NCI-H1092 (cell line): ENCODE data around the gene CD48.

Experiments
- DNase-seq: peaks from one replicate; lab custom pipeline; 2025; lab: John Stamatoyannopoulos, UW

The CD48 gene, protein sequence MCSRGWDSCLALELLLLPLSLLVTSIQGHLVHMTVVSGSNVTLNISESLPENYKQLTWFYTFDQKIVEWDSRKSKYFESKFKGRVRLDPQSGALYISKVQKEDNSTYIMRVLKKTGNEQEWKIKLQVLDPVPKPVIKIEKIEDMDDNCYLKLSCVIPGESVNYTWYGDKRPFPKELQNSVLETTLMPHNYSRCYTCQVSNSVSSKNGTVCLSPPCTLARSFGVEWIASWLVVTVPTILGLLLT

DNA sequence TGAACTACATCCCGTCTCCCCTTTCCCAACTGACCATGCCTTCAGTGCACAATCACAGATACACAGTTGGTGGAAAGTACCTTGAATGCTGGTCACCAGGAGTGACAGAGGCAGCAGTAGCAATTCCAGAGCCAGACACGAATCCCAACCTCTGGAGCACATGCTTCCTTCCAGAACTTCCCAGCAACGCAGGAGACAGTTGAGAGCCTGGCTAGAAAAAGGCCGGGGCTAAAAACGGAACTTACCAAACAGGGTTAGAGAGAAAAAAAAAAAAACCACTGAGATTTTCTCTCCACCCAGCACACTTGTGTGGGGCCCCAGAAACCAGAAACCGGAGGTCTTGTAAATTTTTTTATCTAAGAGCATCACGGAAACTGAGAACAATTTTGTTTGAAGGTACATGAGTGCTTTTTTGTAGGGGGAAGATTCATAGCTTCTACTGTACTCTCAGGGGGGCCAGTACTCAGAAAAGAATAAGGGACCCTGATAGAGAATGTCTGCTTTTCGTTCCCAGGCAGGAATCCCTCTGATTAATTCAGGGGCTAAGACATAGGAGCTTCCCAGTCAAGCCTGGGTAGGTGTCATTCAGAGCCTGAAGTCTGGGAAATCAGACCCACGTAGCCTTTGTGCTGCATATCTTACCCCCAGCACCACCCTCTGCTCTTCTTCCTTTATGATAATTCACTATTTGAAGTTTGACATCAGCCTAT lies at the start of gene CD48:
CD48 (minus strand) TSS at position 221 of the 710 bp plus-strand sequence; CDS start at position 162, 59 bp downstream.
- no peak for DNase-seq

DNA sequence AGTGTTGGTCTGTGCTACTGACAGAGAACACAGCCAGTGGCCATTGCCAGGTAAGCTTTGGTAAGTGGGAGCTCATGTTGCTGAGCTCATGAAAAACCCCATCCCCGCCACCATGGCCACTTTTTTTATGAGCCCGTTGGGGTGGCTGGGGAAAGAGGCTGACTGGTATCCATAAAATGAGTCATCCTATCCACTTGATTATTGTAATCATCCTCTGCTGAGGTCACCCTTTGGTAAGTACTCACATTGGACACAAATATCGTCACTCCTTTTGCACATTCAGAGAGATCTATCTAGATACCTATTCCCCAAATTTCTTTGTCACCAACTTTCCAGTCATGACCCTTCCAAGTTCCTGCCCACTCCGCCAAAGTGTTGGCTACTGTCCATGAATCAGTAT lies 49.4 kb upstream of the CD48 start:
- no peak for DNase-seq

DNA sequence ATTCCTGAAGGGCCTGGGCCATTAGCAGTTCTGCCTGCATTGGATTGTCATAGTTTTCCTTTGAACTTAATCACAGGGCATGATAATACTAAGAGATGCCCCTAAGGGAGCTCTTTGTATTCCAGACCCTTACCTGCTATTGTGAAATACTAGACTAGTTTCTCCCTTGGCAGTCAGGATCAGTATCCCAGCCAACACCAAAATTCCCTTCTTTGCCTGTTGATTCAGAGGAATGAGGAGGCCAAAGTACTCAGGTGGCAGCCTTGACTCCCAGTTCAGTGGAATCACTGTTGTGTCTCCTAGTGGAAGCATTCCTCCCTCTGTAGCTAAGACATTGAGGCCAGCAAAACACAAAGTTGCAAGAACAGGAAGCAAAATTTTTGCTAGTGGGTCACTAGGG lies 48.1 kb upstream of the CD48 start:
- no peak for DNase-seq

DNA sequence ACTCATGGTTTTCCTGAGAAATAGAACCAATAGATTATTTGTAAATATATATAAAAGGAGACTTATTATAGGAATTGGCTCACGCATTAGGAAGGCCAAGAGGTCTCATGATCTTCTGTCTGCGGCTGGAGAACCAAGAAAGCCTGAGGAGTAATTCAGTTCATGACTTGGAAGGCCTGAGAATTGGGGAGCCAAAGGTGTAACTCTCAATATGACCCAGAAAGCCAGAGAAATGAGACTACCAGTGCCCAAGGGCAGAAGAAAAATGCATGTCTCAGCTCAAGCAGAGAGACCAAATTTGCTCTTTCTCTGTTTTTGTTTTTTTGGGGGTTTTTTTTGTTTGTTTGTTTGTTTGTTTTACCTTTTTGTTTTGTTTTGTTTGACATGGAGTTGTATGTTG lies 46.9 kb upstream of the CD48 start:
- no peak for DNase-seq

DNA sequence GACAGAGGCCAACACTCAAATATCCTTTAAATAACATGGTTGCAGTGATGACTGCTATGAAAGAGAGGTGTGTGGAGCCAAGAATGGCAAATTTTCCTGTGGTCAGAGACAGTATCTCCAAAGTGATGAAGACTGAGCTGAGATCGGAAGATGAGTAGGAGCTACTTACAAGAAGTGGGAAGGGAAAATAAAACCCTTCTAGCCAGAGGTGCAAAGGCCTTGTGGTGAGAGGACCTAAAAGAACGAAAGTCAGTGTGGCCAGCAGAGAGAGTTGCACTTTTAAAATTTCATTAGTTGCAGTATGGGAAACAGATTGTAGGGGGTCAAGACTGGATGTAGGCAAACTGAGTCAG lies 45.2 kb upstream of the CD48 start:
- no peak for DNase-seq

DNA sequence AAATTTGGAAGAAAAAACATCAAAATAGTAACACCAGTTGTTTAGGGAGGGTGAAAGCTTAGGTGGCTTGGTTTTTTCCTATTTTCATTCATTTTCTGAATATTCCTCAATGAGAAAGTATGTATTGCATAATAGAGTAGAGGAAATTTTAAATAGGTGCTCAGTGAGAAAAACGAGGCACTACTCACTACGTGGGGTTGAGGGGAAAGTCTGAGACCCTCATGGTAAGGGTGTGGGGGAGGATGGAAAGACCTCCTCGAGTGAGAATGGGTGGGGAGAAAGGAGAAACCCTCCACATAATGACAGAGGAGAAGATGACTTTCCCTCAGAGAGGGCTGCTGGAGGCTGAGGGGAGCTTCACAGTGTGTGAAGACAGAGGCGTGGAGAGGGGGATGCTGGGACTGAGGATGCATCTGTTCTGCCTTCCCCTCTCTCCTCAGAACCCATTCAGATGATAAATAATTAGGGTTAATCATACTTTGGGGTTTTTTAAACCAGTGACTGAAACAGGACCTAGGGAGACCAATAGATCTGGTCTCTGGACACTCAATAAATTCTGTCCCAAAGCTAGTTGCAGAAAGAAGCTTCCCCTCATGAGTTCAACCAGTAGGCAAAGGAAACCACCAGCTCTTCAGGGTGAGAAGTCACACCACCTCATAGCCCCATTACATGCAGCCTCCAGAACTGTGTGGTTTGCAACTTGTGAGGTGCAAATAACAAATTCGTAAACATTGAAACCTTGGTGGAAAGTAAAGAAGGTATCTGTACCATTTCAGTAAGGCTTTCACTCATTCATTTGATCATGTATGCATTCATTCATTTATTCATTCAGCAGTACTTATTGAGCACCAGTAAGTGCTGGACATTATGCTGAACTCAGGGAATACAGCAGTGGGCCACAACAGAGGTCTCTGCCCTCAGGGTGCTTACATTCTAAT lies 44.6 kb upstream of the CD48 start:
- DNase-seq = no peak

DNA sequence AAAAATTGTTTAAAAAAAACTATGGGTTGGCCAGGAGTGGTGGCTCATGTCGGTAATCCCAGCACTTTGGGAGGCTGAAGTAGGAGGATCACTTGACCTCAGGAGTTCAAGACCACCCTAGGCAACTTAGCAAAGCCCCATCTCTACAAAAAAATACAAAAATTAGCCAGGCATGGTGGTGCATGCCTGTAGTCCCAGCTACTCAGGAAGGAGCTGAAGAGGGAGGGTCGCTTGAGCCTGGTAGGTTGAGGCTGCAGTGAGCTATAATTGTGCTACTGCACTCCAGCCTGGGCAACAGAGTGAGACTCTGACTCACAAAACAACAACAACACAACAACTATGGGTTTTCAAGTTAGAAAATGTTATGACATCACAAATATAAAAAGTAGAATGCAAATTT lies 43.8 kb upstream of the CD48 start:
- DNase-seq = no peak

DNA sequence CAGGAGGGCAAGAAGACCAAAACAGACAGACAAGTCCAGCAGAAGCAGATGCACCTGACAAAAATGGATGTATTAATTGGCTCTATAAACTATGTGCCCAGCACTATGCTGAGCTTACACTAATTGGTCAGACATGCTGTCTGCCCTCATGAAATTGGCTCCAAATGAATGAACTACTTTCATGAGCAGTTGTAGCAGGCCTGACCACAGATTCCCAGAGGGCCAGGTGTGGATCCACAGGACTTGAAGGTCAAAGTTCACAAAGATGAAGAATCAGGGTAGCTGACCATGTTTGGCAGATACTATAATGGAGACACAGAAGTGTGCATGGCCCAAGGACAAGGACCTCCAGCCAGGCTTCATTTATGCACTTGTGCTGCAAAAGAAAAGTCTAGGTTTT lies 42.0 kb upstream of the CD48 start:
- no peak for DNase-seq

DNA sequence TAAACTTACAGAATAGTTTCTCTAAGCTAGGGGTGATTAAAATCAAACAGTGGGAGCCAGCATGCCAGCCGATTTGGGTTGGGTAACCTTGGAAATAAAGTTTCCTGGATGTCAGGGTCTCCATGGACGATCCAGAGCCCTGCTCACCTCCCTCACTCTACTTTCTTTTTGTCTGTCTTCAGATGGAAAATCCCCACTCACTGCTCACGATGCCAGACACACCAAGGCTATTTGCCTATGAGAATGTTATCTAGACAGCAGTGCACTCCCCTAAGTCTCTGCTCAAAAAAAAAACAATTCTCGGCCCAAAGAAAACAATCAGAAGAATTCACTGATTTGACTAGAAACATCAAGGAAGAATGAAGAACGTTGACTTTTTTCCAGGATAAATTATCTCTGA lies 41.3 kb upstream of the CD48 start:
- no peak for DNase-seq

DNA sequence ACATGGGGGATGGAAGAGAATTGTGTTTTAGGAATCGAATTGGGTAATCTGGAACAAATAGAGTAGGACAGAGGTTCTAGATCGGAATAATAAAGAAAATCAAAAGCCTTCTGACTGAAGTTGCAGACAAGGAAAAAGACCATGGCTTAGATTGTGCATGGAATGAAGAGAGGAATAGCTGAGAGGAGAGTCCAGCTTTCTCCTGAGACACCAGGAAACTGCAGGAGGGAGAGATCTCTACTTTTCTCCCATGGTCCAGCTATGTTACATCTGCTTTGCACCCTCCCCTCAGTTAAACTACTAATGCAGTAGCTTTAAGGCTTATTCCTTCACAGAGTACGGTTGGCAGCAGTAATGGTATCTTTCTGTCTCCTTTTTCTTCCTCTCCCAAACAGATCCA lies 40.8 kb upstream of the CD48 start:
- DNase-seq = no peak

DNA sequence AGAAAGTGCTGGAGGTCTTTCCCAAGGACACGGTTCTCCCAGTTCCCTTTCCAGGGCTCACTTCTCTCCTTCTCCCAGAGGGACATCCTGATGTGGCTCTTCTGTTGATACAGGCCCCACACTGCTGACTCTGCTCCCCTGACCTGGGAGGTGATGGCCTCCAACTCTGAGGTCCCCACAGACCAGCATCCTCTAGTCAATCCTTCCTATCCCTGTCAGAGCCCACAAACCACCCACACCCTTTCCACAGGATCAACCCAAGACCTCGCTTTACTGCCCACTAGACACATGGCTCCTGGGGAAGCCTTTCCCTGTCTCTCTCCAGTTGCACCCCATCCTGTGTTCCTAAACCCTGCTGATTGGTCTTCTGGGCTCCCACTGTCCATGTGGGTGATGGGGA lies 39.0 kb upstream of the CD48 start:
- DNase-seq = no peak

DNA sequence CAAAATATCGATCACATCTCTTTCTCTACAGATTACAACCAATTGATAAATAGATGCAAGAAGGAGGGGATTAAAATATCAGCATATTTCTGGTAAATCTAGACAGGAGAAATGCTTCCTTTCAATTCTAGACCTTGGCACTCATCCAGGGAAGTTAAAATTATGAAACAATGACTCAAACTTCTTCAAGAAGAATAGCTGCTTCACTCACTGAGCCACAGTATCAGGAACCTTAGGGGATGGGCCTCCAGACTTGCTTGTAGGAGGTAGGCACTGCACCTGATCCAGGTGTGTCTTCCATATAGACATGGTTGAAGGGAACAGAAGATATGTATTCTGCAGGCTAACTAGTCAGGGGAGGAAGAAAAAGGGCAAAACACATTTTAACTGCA lies 37.3 kb upstream of the CD48 start:
- DNase-seq = no peak

DNA sequence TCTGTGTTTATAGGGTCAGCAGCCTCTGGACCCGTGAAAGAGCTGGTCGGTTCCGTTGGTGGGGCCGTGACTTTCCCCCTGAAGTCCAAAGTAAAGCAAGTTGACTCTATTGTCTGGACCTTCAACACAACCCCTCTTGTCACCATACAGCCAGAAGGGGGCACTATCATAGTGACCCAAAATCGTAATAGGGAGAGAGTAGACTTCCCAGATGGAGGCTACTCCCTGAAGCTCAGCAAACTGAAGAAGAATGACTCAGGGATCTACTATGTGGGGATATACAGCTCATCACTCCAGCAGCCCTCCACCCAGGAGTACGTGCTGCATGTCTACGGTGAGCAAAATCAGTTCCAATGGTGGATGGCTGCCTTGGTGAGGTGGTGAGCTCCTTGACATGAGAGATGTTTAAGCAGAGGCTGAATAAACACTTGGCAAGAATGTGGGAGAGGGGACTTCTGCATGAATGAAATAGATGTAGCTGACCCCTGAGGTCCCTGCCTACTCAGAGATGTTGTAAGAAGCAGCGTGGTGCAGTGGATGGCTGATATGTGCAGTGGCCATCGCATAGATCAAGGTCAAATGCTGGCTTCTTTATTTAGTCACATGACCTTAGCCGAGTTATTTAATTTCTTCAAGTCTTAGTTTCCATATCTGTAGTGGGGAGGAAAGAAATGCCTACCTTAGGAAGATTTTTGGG lies 36.7 kb upstream of the CD48 start:
- no peak for DNase-seq

DNA sequence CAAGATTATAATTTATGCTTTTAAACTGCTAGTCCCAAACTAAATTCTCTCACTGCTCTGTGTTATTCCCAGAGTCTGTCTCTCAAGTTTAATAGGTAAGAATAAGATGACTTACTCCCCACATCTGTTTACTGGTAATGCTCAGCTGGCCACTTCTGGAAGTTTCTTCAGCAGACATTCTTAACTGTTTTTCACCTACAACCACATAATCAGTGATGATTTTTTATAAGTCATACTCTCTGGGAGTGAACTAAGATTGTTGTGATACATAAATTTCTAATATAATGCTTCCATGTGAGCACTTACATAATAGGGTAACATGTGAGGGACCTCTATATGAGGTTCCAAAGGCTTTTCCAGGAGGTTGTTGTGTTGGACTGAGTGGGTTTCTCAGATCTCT lies 36.1 kb upstream of the CD48 start:
- DNase-seq = no peak

DNA sequence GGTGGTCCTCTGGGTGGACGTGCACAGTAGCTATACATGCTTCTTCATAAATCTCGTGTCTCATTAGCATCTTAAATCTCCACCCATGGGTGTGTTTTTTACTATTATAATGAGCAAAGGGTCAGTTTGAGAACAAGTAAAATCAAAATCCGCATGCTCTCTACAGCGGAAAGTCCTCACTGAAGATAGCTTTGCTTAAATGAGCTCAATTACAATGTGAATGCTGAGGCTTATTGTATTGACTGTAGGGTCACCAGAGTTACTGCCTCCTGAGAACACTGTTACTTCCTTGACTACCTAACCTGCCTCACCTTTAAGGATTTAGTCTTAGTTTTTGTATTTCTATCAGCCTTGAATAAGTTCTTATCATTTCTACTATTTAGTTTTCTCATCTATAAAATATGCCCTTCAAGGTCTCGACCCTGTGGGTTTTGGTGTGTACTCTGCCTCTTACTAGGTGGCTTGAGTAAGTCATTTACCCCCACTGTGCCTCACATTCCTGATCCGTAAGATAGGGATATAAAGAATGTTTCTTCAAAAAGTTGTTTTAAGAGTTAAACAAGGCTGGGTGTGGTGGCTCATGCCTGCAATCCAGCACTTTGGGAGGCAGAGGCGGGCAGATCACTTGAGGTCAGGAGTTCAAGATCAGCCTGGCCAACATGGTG lies 35.3 kb upstream of the CD48 start:
- no peak for DNase-seq

DNA sequence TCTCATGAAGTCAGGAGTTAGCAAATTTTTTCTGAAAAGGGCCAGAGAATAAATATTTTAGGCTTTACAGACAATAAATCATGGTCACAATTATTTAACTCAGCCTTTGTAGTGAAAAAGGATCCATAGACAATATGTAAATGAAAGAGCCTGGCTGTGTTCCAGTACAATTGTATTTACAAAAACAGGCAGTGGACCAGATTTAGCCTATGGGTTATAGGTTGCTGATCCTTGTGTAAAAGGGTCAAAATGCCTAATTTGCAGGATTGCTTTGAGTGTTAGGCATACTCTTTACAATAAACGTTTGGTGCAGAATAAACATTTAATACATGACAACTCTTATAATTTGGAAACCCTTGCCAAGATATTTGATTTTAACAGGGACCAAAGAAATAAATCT lies 33.9 kb upstream of the CD48 start:
- no peak for DNase-seq

DNA sequence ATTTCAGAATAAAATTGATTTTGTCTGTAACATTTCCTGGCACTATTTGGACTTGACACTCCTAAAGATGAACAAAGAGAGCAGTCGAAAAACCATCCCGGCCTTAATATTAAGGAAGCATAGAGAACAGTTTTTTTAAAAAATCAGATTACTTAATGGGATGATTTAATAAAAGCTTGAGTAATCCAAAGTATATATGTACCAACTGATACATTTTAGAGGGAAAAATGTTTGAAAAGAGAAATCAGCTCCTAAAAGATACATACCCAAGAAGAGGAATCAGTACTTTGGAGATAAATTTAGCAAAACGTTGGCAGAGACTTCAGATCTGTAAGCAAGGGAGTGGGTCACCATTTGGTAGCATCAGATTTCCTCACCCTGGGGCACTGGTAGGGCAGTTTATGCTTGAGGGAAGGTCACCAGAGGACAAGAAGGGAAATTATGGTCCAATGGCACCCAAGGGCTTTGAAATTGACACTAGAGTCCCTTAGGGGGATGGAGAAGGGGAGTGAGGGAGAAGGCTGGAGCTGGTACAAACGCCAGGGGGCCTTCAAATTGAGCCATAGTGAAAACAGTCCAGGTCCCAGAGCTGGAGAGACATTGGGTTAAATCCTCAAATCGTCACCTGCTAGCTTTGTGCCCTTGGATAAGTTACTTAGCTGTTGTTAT lies 33.4 kb upstream of the CD48 start:
- DNase-seq = no peak

DNA sequence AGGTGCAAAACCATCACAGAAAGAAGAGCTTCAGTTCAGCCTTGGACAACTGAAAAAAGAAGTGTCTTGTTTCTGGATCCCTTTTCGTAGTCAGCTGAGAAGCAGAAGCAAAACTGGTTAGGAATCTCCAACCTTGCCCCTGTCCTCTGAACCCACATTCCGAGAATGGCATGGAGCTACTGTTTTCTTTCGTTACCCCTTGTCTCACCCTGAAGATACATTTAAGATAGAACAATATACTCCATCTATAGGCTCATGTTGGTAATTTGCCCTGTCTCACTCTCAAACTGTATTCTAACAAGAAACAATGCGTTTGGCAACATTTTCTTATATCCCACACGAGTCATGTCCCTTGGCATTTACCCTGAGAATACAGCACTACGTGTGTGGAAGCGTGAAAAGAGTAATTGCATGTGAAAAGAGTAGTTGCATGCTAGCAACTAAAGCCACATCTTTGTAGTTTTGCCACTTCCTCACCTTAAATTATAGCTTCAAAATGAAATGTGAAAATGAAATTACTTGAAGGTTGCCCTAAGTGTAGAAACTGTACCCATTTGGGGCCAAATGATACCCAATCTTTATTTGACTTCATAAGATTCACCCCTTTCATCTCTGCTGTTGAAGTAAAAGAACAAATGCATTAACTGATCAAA lies 32.7 kb upstream of the CD48 start:
- DNase-seq = no peak

DNA sequence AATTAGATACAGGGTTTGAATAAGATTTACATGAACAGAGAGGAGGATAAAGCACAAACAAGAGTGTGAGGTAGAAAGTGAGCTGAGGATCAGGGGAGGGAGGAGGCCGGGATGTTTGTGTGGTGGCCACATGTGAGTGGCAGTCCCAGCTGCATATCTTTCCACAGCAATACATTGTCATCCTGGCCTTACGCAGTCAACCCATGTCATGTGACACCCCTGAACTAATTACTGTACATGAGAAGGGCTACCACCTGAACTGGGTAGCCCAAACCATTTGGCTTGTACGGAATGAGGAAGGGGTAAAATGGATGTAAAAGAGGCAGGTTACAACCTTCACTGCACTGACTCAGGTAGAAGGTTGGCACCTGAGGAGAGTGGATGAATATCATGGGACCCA lies 31.6 kb upstream of the CD48 start:
- no peak for DNase-seq

DNA sequence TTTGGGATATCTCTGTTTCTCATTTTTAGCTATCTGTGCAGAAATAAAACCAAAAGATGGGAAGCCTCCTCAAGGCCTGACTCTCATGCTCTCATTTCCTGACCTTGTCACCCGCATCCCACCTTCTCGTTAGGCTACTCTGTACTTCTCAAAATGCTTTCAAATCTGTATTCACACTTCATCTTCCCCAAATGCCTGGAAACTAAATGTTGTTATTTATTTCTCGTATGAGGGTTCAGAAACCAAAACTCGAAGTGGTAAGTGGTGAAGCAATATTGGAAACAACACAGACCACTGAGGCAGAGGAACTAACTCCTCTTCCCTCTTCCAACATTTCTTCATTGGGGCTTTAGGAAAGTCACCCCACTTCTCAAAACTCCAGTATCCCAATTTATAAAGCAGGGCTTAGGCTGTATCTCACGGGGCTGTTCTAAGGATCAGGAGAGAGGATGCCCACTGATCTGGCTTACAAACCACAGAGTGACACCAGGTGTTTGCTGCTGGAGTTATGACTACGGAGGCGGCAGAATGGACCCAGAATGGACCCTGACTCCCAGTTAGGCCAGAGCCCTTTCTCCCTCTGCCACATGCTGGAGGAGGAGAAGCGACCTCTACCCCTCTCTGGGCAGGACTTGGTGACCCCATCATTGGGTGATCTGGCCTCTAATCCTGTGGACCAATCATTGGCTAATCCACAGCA lies 31.0 kb upstream of the CD48 start:
- no peak for DNase-seq
